Glomerular visceral epithelial cell (primary cell): Measurements from ENCODE around the gene CXCL14.

Experiments
- DNase-seq: peaks from one replicate; pipeline ENCODE4 v3.0.0-alpha.2; 2016; ENCODE audit errors: extremely low spot score

The CXCL14 gene

GRCh38 chr5:135578685-135579341, at the start of gene CXCL14:
Gene CXCL14 (minus strand): TSS chr5:135578991. CDS start chr5:135578778, 213 bp downstream.
- peak; percentile 13 for DNase-seq

- no peak for DNase-seq
Observed at GRCh38 chr5:135626636-135627035, 47.8 kb upstream of the CXCL14 start.

- no peak for DNase-seq
Observed at GRCh38 chr5:135625961-135626360, 47.2 kb upstream of the CXCL14 start.

- no peak for DNase-seq
Observed at GRCh38 chr5:135625486-135625885, 46.7 kb upstream of the CXCL14 start.

GRCh38 chr5:135625061-135625460, 46.3 kb upstream of the CXCL14 start:
- no peak for DNase-seq

- no peak for DNase-seq
Observed at GRCh38 chr5:135623186-135623715, 44.5 kb upstream of the CXCL14 start.

GRCh38 chr5:135615581-135616260, 36.9 kb upstream of the CXCL14 start:
- DNase-seq, result no peak

- no peak for DNase-seq
Observed at GRCh38 chr5:135615171-135615570, 36.4 kb upstream of the CXCL14 start.

- DNase-seq, result no peak
Observed at GRCh38 chr5:135609981-135610380, 31.2 kb upstream of the CXCL14 start.

- no peak for DNase-seq
Observed at GRCh38 chr5:135608761-135609443, 30.1 kb upstream of the CXCL14 start.

GRCh38 chr5:135608361-135608760, 29.6 kb upstream of the CXCL14 start:
- no peak for DNase-seq

- DNase-seq, result no peak
Observed at GRCh38 chr5:135606431-135606830, 27.6 kb upstream of the CXCL14 start.

GRCh38 chr5:135605221-135605620, 26.4 kb upstream of the CXCL14 start:
- no peak for DNase-seq

- DNase-seq, result no peak
Observed at GRCh38 chr5:135604056-135604455, 25.3 kb upstream of the CXCL14 start.

- no peak for DNase-seq
Observed at GRCh38 chr5:135602882-135603721, 24.3 kb upstream of the CXCL14 start.

GRCh38 chr5:135601466-135601865, 22.7 kb upstream of the CXCL14 start:
- DNase-seq, result no peak

GRCh38 chr5:135600971-135601381, 22.2 kb upstream of the CXCL14 start:
- DNase-seq, result peak; percentile 38

GRCh38 chr5:135600152-135600570, 21.4 kb upstream of the CXCL14 start:
- no peak for DNase-seq

GRCh38 chr5:135599421-135600151, 20.8 kb upstream of the CXCL14 start:
- DNase-seq, result no peak

GRCh38 chr5:135598691-135599395, 20.1 kb upstream of the CXCL14 start:
- no peak for DNase-seq
